ENCODE data around the gene C5orf46. TPM values are rescaled to one million over a fixed set of nuclear protein-coding genes. Genes with fewer than 3 reads are reported as not detected.

Gene C5orf46
- total and polyA plus RNA-seq, 2 of the 13 experiments (the other 11 are each of a cell fraction or from before 2014, with no cell fraction given), result not detected

DNA sequence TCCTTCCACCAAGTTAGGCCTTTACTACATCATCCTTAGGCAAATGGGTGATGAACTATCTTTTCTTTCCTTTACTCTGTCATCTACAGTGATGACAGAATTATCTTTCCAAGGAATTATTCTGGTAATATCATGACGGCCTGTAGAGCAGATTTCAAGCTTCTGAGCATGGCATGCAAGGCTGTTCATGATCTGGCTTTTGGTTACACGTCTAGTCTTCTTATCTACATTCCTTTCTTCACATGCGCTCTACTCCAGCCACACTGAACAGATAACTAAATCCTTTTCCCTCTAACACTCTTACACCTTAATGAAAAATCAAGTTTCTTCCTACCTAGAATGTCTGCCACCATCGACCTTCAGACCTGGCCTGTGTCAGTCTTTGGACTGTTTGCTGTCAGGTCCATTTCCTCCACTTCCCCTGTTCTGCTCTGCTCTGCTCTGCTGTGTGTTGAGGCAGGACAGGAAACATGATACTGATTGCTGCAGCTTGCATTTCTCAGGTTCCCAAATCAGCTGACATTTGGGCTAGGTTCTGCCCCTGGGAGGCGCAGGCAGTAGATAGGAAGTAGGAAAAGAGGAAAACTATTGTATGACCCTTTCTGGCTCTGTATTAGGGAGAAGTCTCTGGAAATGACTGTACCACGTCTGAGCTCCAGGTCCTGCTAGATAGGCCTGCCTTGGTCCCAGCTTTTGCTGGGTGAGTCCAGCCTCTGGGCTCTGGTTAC, 23.6 kb downstream of the C5orf46 start:
- Histone ChIP-seq H3K79me2 (ENCODE audit: insufficient read depth, low read length) (no peaks in the 10 kb centered on the region), H3K4me1 (ENCODE audit: insufficient read depth, low read length) (no peaks in the 10 kb centered on the region), H3K27ac (ENCODE audit: extremely low read length, insufficient read depth, low read length) (no peak overlapping the region), H3K4me2 (ENCODE audit: low read depth, low read length) (no peak overlapping the region), H2AFZ (ENCODE audit: low read length) (no peak overlapping the region), H3K9me3 (ENCODE audit: low read length) (no peaks in the 10 kb centered on the region), H3K27me3 (ENCODE audit: control insufficient read depth in 1 of 2, insufficient read depth in 2 of 2, low read length in 2 of 2) (no peaks in the 10 kb centered on the region), H3K4me3 (replicated peaks in 1 of 3; ENCODE audit: insufficient read depth in 1 of 3, low read depth in 2 of 3, low read length in 3 of 3) (no peak overlapping the region), H3K9ac (ENCODE audit: insufficient read depth, low read depth, low read length) (no peak overlapping the region), H3K36me3 (replicated peaks in 1 of 2; ENCODE audit: control insufficient read depth in 1 of 2, insufficient read depth in 2 of 2, low read length in 2 of 2) (no peaks in the 10 kb centered on the region), H4K20me1 (ENCODE audit: insufficient read depth, low read length) (no peaks in the 10 kb centered on the region)
- ChIA-PET CTCF (ENCODE audit: low intra/inter-chr PET ratio, low total read pairs) (no interaction called here), POLR2A (no interaction called here)
- TF ChIP-seq ZNF460 (CRISPR knock-in tag; IDR thresholded peaks at IDR 0.05; ENCODE audit: borderline replicate concordance) (no peak), ZFP36 (IDR thresholded peaks at IDR 0.05; ENCODE audit: borderline replicate concordance, low read depth, low read length, partially characterized antibody) (no peak), MYNN (CRISPR knock-in tag; IDR thresholded peaks at IDR 0.05; ENCODE audit: low read depth) (no peak), ZNF367 (CRISPR knock-in tag; IDR thresholded peaks at IDR 0.05; ENCODE audit: borderline replicate concordance) (no peak), ZNF746 (CRISPR knock-in tag; IDR thresholded peaks at IDR 0.05) (no peak)
- TF ChIP-seq, protein P1, sequence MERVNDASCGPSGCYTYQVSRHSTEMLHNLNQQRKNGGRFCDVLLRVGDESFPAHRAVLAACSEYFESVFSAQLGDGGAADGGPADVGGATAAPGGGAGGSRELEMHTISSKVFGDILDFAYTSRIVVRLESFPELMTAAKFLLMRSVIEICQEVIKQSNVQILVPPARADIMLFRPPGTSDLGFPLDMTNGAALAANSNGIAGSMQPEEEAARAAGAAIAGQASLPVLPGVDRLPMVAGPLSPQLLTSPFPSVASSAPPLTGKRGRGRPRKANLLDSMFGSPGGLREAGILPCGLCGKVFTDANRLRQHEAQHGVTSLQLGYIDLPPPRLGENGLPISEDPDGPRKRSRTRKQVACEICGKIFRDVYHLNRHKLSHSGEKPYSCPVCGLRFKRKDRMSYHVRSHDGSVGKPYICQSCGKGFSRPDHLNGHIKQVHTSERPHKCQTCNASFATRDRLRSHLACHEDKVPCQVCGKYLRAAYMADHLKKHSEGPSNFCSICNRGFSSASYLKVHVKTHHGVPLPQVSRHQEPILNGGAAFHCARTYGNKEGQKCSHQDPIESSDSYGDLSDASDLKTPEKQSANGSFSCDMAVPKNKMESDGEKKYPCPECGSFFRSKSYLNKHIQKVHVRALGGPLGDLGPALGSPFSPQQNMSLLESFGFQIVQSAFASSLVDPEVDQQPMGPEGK (CRISPR knock-in tag; IDR thresholded peaks at IDR 0.05), result no peak
- TF ChIP-seq, protein P2, sequence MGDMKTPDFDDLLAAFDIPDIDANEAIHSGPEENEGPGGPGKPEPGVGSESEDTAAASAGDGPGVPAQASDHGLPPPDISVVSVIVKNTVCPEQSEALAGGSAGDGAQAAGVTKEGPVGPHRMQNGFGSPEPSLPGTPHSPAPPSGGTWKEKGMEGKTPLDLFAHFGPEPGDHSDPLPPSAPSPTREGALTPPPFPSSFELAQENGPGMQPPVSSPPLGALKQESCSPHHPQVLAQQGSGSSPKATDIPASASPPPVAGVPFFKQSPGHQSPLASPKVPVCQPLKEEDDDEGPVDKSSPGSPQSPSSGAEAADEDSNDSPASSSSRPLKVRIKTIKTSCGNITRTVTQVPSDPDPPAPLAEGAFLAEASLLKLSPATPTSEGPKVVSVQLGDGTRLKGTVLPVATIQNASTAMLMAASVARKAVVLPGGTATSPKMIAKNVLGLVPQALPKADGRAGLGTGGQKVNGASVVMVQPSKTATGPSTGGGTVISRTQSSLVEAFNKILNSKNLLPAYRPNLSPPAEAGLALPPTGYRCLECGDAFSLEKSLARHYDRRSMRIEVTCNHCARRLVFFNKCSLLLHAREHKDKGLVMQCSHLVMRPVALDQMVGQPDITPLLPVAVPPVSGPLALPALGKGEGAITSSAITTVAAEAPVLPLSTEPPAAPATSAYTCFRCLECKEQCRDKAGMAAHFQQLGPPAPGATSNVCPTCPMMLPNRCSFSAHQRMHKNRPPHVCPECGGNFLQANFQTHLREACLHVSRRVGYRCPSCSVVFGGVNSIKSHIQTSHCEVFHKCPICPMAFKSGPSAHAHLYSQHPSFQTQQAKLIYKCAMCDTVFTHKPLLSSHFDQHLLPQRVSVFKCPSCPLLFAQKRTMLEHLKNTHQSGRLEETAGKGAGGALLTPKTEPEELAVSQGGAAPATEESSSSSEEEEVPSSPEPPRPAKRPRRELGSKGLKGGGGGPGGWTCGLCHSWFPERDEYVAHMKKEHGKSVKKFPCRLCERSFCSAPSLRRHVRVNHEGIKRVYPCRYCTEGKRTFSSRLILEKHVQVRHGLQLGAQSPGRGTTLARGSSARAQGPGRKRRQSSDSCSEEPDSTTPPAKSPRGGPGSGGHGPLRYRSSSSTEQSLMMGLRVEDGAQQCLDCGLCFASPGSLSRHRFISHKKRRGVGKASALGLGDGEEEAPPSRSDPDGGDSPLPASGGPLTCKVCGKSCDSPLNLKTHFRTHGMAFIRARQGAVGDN (CRISPR knock-in tag; IDR thresholded peaks at IDR 0.05), result no peak
- 28% methylated on average over 6 of the region's 6 CpGs for WGBS (ENCODE audit: low lambda C conversion rate)
- in situ Hi-C loops (cut with HindIII; ENCODE audit: extremely low pct_ligation_motif_present, low pct_unique_long_range_greater_than_20kb), result no loop called here
- no peak for ATAC-seq
- DNase-seq (ENCODE audit: low spot score), result no peak
- BruUV-seq (replicated peaks), result no TSS peak
- FAIRE-seq, result no peak
- intact Hi-C loops (cut with micrococcal nuclease; ENCODE audit: unreplicated experiment), result no loop called here

All from HepG2 (cell line).